HG02798 (cell line): ENCODE results near the gene SLC25A34.

ENCODE experiments used
- ATAC-seq: cut with Tn5 transposase; IDR thresholded peaks from one replicate; pipeline ENCODE4 v1.9.1; 2021; ENCODE audit warnings: mild to moderate bottlenecking; ENCODE audit not compliant: unreplicated experiment, poor library complexity

The SLC25A34 gene

GRCh38 chr1:15712168-15712567, 23.9 kb upstream of the SLC25A34 start:
- ATAC-seq: no peak

DNA sequence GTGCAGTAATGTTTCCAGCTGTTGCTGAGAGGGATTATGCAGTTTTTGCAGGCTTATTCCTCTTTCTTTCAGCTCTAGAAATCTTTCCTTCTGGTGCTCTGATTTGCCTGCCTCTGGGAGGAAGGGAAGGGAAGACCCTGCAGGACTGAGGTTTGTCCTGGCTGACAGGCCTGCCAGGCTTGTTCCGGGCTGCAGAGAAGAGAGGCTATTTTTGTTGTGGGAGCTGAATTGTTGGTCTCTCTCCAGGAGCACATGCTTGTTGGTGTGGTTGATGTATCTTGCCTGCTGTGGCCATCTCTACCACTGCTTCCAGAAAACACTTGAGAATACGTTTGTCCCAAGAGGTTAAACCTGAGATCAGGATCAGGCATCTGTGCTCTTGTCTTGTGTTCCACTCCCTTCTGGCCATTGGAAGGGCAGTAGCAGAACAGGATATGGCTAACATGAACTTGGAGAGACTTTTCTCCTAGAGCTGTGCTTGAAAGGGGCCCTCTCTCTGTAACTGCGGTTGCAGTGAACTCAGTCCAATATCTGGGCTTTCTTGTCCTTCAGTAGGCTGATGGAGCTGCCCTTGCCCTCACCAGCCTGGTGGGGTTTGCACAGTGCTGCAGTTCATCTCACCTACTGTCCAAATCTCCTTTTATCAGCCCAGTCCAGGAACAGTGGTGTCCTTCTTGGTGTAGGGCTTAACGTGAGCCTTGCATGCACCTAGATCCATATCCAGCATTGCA, 21.5 kb upstream of the SLC25A34 start:
- ATAC-seq: no peak

GRCh38 chr1:15717418-15718125, 18.5 kb upstream of the SLC25A34 start:
- no peak for ATAC-seq

DNA sequence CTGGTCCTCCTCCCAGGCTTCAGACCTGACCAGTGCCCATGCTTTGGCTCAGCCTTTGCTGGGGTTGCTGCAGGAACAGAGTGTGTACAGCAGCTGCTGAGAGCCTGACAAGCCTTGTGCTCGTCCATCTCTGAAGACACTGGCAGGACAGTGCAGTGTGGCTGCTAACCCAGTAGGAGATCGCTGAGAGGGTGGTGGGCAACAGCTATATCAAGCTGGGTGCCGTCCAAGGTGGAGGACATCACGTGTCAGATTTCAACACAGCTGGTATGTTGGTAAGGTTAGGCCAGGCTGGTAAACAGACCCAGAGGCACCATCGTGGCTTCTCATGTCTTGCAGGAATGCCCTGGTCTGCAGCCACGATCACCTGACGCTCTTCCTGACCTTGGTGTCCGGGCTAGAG, 17.9 kb upstream of the SLC25A34 start:
- ATAC-seq: no peak

GRCh38 chr1:15719381-15720120, 16.5 kb upstream of the SLC25A34 start:
- ATAC-seq: no peak

GRCh38 chr1:15720861-15721260, 15.2 kb upstream of the SLC25A34 start:
- no peak for ATAC-seq

DNA sequence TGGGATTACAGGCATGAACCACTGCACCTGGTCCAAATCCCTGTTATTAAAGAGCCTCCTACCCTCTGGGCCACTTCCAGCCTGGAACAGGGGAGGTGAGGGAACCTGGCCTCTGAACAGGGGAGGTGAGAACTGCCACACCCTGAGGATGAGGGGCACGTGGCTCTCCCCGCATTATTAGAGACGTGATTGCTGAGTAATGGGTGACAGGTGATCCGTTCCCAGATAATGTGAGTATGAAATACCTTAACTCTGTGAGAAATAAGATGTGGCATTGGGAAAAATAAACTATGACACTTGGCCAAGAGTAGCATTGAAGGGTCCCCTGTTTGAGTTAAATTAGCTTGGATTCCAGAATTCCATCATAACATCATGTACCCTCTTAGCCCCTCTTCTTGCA, 13.6 kb upstream of the SLC25A34 start:
- no peak for ATAC-seq

DNA sequence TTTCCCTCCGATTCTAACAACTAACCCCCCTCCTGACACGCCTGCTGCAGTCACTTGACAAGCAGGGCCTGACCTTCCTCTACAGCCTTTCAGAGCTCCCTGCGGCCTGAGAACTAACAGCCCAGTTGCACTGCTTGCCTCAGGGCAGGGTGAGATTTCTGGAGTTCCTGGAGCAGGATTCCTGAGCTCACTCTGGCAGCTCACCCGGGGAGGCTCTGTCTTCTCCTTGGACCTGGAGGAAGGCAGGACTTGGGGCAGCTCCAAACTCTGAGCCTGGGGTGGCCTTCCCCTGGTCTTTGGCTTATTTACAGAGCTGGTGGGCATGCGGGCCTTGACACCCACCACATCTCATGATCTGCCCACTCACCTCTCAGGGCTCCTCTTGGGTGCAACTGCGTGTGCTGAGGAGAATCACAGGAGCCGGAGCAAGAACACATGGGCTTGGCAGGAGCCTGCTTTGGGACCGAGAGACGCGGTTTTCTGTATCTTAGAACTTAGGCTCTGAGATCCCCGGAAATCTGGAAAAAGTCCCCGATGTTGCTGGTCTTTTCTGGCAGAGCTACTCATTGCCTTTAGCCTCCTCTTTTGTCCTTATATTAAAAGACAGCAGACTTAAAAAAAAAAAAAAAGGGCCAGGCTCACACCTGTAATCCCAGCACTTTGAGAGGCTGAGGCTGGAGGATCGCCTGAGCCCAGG, 13.1 kb upstream of the SLC25A34 start:
- ATAC-seq: no peak

- no peak for ATAC-seq
These were observed 12.3 kb upstream of the SLC25A34 start for GRCh38 chr1:15723631-15724246.

DNA sequence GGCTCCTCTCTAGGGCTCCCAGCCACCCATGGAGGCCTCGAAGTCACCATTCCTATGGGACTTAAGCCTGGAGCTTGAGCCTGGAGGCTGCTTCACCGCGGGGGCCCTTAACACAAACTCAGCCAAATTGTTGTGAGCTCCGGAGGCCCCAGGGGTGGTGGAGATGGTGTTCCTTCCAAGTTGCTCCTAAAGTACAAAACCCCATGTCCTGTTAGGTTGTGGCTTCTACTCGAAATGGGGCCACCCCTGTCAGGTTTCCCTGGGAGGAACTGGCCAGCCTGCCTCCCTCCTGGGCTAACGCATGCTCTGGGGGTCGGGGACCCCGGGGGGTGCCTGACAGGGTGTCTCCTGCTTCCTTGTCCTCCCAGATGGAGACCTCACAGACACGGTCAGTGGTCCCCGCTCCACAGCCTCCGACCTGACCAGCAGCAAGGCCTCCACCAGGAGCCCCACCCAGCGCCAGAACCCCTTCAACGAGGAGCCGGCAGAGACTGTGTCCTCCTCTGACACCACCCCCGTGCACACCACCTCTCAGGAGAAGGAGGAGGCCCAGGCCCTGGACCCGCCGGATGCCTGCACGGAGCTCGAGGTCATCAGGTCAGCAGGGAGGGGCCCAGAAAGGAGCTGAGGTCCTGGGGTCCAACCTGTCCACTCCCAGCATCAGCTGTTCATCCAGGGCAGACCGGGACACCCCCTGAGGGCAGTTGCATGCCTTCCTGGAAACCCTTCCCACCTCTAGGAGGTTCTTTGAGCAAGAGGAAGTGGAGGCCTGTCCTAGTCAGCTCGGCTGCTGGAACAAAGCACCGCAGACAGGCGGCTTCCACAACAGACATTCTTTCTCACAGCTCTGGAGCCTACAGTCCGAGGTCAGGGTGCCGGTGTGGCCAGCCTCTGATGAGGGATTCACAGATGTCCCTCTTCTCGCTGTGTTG, 10.8 kb upstream of the SLC25A34 start:
- no peak for ATAC-seq

DNA sequence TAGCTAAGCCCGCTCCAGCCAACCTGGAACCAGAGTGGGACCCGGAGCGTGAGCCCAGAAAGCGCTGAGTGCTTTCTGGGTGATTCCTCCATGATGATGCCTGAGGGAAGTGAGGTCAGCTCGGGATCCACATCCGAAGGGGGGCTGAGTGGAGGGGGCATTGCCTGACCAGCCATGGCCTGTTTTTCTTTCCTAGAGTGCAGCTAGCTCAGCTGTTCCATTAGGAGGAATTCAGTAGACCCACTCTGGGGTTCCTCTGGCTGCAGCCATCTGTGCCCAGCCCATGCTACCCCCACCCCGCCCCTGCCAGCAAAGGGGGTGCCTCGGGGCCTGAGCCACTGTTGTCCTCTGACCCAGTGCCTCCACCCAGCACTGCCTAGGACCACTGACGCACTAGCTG, 9.6 kb upstream of the SLC25A34 start:
- no peak for ATAC-seq

GRCh38 chr1:15727021-15727420, 9.0 kb upstream of the SLC25A34 start:
- ATAC-seq: no peak

- no peak for ATAC-seq
These were observed 8.6 kb upstream of the SLC25A34 start for GRCh38 chr1:15727424-15727823.

DNA sequence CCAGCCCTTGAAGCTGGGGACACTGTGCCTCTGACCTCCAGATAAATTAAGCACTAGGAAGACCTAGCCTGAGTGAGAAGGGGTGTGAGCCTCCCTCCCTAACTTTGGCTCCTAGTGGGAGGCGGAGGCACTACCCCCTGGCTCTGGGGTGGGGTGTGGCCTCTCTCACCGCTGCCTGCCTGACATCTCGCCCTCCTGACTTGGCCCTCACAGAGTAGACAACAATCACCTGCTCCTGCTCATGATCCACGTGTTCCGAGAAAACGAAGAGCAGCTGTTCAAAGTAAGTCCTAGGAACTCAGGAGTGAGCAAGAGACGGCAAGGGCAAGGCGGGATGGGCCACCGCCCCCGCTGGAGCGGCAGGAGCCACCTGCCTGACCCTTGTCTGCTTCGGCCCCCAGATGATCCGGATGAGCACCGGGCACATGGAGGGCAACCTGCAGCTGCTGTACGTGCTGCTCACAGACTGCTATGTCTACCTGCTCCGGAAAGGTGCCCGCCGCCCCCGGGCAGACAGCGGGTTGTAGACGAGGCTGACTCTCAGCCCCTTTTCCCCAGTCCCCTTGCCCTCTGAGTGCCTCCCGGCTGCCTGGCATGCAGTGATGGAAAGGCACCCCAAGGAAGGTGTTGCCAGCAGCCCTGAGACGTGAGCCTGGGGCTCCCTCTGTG, 8.1 kb upstream of the SLC25A34 start:
- no peak for ATAC-seq

DNA sequence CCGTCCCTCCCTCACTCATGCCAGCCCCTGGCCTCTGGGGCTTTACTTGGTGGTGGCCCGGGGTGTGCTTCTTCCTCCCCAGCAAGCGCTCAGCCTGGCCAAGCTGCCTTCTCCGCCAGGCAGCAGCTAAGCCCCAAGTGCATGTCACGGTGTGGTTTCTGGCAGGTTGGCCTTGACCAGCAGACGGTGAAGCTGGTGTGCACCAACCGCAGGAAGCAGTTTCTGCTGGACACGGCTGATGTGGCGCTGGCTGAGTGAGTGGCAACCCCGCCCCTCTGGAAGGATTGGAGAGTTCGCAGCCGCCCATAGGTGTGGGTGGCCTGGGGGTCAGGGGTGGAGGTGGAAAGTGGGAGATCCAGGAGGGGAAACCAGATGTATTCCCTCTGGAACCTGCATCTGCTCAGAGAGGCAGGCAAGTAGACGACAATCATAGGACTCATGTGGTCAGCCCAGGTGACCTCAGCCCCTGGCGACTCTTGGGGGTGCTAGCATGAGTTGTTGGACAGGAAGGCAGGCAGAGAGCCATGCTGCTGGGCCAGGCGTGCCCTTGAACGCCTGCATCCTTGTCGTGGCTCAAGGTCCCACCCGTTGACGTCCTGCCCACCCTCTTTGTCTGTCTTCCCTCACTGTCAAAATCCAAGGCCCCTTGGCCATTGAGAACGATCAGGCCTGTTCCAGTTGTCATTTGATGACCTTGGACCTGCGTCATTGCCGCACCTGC, 7.0 kb upstream of the SLC25A34 start:
- ATAC-seq: no peak

DNA sequence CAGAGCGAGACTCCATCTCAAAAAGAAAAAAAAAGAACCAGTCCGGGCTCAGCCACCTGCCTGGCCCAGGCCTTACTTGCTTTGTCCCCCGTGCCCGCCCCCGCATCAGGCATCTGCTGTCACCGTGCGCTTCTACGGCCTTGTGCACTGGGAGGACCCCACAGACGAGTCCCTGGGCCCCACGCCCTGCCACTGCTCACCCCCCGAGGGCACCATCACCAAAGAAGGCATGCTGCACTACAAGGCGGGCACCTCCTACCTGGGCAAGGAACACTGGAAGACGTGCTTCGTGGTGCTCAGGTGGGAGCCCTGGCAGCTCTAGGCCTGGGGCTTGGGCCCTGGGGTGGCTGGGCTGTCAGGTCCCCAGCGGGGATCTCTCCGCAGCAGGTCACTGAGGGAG, 5.6 kb upstream of the SLC25A34 start:
- ATAC-seq: no peak

- ATAC-seq: no peak
These were observed 5.1 kb upstream of the SLC25A34 start for GRCh38 chr1:15730936-15731335.
